HG03095 (cell line): Measurements from ENCODE around the gene KRTCAP3.
A peak's percentile ranks its signal among the peaks of the same experiment; 100 is the strongest.

Experiments
- ATAC-seq: cut with Tn5 transposase; IDR thresholded peaks from one replicate; pipeline ENCODE4 v1.9.1; 2021; ENCODE audit warnings: moderate library complexity; ENCODE audit not compliant: unreplicated experiment

KRTCAP3 gene

GRCh38 chr2:27435628-27436027, 6.6 kb upstream of the KRTCAP3 start:
- ATAC-seq, result no peak

GRCh38 chr2:27441226-27441926, 805 bp upstream of the KRTCAP3 start:
- ATAC-seq, result no peak

GRCh38 chr2:27442920-27443282, 720 bp downstream of the KRTCAP3 start:
- no peak for ATAC-seq

GRCh38 chr2:27445155-27445554, 3.0 kb downstream of the KRTCAP3 start:
- no peak for ATAC-seq

GRCh38 chr2:27445615-27446014, 3.4 kb downstream of the KRTCAP3 start:
- ATAC-seq, result no peak

- no peak for ATAC-seq
These were observed 3.9 kb downstream of the KRTCAP3 start for GRCh38 chr2:27446057-27446456.

GRCh38 chr2:27448381-27448780, 6.2 kb downstream of the KRTCAP3 start:
- ATAC-seq, result no peak

- no peak for ATAC-seq
These were observed 8.9 kb downstream of the KRTCAP3 start for GRCh38 chr2:27451095-27451494.

GRCh38 chr2:27453968-27454367, 11.8 kb downstream of the KRTCAP3 start:
- no peak for ATAC-seq

GRCh38 chr2:27461118-27461517, 18.9 kb downstream of the KRTCAP3 start:
- ATAC-seq, result no peak

GRCh38 chr2:27464443-27464842, 22.3 kb downstream of the KRTCAP3 start:
- no peak for ATAC-seq

GRCh38 chr2:27471961-27472360, 29.8 kb downstream of the KRTCAP3 start:
- no peak for ATAC-seq

- no peak for ATAC-seq
These were observed 43.3 kb downstream of the KRTCAP3 start for GRCh38 chr2:27485496-27485895.

- no peak for ATAC-seq
These were observed 46.9 kb downstream of the KRTCAP3 start for GRCh38 chr2:27489118-27489497.

- ATAC-seq, result peak; percentile 95
These were observed 47.6 kb downstream of the KRTCAP3 start, which contains the start of gene IFT172 for GRCh38 chr2:27489498-27490397. IFT172 (minus strand) TSS chr2:27489743; CDS start chr2:27489653, 90 bp downstream.

GRCh38 chr2:27492557-27492956, 50.4 kb downstream of the KRTCAP3 start:
- no peak for ATAC-seq

GRCh38 chr2:27493948-27494283, 51.7 kb downstream of the KRTCAP3 start:
- no peak for ATAC-seq
